AG08396 (cell line): ENCODE results near the gene GBP3.
"Not testable (repeated sequence)": the region's sequence is repeated elsewhere in the genome, so short reads cannot be mapped to it uniquely, and the experiment has no call there.

Experiments used
- DNase-seq: peaks from one replicate; pipeline ENCODE4 v3.0.0; 2012; ENCODE audit warnings: low spot score, mixed read lengths

The GBP3 gene, protein sequence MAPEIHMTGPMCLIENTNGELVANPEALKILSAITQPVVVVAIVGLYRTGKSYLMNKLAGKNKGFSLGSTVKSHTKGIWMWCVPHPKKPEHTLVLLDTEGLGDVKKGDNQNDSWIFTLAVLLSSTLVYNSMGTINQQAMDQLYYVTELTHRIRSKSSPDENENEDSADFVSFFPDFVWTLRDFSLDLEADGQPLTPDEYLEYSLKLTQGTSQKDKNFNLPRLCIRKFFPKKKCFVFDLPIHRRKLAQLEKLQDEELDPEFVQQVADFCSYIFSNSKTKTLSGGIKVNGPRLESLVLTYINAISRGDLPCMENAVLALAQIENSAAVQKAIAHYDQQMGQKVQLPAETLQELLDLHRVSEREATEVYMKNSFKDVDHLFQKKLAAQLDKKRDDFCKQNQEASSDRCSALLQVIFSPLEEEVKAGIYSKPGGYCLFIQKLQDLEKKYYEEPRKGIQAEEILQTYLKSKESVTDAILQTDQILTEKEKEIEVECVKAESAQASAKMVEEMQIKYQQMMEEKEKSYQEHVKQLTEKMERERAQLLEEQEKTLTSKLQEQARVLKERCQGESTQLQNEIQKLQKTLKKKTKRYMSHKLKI

DNA sequence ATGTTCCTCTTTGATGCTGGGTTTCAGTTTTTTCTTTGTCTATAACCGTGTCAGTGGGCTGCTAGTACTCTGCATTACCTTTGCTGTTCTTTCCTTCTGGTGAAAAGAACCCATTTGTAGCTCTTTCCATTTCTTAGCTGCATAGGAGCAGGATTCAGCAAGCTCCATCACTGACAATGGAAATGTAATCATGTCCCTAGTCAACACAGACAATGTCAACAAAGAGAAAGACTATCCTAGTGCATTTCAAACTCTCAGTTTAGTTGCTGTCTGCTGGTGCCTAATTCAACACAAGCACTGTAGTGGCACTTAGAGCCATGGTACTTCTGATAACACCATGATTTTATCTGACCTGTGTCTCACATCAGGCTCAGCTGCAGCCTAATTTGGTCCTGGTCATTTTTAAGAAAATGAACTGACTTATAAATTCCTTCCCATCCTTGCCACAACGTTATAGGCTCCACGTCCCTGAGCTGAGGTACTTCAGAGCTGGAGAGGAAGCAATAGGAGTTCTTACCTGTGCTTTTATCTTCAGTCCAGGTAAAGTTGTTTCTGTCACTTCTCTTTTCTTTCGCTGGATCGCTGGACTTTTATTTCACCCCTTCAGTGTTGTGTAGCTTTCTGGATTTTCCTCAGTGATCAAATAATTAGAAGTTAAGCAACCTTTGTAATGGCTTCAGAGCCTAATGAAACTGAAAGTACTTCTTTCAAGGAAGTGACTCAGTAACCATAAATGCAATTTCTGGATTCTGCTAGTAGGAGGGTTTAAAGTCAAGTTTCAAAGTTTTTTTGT lies at the start of gene GBP3:
TSS of gene GBP3 (minus strand) at position 700 of the 793 bp plus-strand sequence. CDS start 2,145 bp downstream, outside the sequence.
- peak; percentile 33 for DNase-seq

- no peak for DNase-seq
Observed at GRCh38 chr1:89070509-89070908, 47.8 kb upstream of the GBP3 start.

DNA sequence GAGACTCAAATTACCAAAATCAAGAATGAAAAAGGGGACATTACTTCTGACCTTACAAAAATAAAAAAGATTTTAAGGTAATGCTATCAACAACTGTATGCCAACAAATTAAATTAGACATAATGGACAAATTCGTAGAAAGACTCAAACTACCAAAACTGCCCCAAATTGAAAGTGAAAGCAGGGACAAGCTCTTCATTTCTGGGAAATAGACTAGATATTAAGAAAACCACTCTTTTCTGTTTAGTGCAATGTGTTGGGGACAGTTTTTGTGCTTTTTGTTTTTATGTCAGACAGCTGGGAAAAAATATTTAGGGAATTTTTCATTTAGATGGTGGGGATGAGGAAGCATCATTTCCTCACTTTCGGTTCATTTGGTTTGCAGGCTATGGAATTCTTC lies 47.3 kb upstream of the GBP3 start:
- DNase-seq = no peak

GRCh38 chr1:89068291-89068690 lies 45.6 kb upstream of the GBP3 start:
- peak; percentile 44 for DNase-seq

DNA sequence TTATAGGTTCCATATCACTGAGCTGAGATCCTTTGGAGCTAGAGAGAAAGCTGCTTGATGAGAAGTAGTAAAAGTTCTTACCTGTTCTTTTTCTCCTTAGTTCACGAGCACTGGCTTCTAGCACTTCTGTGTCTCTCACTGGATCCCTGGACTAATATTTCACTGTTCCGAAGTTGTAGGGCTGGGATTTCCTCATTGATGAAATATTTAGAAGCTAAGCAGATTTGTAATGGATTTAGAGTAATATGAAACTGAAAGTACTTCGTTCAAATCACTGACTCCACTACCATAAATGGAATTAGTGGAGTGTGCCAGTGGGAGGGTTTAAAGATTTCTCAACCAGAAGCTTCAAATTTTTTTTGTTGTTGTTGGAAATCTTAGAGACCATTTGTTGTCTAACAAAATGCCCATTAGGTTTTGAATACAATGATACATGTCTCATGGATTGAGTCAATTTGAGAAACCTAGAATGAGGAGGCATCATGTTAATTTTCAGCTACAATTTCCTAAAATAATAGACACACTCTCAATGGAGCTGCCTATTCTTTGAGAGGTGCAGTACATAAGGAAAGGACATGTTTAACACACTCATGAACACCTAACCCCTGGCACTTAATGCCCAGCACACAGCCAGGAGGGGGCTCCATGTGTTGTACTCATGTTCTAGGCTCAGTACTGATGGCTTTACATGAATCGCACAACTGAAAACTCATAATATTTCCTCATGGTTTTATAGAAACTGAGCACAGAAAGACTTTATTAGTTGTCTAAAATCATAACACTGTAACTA lies 42.6 kb upstream of the GBP3 start, which contains the start of gene GBP1:
TSS of gene GBP1 (minus strand) at position 130 of the 790 bp plus-strand sequence. CDS start 1,974 bp downstream, outside the sequence.
- DNase-seq = peak; percentile 40

DNA sequence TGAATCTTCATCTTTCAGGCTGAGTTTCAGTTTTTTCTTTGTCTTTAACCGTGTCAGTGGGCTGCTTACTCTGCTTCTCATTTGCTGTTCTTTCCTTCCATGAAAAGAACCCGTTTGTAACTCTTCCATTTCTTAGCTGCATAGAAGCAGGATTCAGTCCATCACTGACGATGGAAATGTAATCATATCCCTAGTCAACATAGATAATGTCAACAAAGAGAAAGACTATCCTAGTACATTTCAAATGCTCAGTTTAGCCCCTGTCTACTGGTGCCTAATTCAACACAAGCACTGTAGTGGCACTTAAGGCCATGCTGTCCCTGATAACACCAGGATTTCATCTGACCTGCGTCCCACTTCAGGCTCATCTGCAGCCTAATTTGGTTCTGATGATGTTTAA lies 42.0 kb upstream of the GBP3 start:
- DNase-seq = no peak

GRCh38 chr1:89063094-89063493 lies 40.4 kb upstream of the GBP3 start:
- no peak for DNase-seq

- no peak for DNase-seq
Observed at GRCh38 chr1:89060091-89060490, 37.4 kb upstream of the GBP3 start.

- DNase-seq = no peak
Observed at GRCh38 chr1:89051955-89052312, 29.3 kb upstream of the GBP3 start.

DNA sequence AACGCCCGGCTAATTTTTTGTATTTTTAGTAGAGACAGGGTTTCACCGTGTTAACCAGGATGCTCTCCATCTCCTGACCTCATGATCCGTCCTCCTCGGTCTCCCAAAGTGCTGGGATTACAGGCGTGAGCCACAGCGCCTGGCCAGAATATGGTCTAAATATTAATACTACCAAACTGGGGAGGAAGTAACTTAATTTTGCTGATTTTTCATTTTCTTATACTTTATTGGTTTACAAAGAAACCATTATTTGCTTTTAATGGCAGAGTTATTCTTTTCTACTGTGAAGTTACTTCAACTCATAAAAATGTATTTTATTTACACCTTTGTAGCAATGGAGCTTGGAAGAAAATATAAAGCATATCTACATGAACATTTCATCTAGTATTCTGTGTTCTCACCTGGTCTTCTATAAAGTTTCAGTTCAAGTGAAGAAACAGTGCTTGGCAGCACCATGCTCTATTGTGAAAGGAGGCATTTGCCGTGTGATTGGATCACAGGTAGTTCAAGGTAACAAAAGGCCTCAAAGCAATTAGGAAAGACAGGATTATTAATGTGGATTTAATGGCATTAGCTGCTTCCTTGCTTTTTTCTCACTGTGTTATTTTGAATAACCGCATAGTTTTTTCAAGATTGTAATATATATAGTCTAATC lies 28.8 kb upstream of the GBP3 start:
- DNase-seq = no peak

DNA sequence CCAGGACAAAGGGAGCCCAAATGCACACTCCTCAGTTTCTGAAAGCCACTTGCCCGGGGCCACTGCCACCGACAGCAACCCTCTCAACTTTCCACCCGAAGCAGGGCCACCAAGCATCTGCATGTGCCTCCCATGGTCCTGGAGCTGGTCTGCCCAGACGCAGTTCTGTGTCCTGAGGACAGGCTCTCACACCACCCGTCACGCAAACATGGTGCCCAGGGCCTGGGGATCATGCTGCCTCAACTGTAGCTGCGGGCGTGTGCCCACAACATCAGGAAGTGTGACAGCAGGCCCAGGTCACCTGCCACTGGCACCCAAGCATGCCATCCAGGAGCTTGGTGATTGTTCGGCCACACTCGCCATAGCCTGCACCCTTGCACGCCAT lies 28.0 kb upstream of the GBP3 start:
- DNase-seq = no peak

DNA sequence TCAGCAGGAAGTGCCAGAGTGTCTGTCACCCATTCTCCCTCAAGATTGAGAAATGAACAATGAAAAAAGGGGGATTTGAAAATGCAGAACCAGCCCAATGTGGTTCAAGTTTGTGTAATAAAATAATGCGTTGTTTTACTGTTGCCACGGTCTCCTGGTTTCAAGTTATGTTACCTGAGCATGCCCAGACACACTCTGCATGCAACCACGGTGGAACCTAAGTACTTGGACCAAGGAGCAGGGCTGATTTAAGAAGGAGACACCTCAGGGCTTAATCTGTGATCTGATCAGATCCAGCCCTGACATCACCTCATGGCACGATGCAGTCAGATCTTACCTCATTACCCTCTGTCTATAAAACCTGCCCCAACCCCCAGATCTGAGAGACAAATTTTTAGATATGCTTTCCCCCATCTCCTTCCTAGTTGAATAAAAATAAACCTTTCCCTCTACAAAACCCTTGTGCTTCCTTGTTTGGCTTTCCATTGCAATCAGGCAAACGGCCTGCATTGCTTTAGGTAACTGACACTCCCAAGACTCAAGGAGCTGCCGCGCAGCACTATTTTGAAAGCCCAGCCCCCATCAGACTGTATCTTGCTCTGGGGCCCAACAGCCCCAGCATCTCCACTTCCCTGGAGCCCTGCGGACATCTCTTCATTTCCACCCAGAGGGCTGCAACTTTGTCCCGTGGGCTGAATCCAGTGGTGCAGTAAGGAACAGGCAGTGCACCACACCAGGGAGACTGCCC lies 27.4 kb upstream of the GBP3 start:
- DNase-seq = not testable (repeated sequence)

DNA sequence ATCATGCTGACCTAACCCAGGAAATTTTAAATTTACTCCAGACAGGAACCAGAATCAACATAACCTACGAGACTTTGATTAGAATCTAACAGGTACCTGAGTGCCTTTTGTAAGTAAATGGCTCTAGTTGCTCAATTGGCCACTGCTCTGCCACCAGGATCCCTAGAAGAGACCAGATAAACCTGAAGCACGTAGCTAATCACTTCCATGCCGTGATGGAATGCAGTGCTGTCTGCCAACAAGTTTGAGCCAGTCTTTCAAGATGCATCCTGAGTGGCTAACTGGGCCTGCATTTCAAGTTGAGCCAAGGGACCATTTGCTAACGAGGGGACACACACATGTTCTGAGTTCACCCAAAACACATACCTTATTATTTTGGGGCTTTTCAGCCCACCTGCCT lies 26.5 kb upstream of the GBP3 start:
- DNase-seq = not testable (repeated sequence)

GRCh38 chr1:89047734-89048133 lies 25.1 kb upstream of the GBP3 start:
- DNase-seq = no peak

GRCh38 chr1:89046318-89047183 lies 23.9 kb upstream of the GBP3 start:
- not testable (repeated sequence) for DNase-seq

DNA sequence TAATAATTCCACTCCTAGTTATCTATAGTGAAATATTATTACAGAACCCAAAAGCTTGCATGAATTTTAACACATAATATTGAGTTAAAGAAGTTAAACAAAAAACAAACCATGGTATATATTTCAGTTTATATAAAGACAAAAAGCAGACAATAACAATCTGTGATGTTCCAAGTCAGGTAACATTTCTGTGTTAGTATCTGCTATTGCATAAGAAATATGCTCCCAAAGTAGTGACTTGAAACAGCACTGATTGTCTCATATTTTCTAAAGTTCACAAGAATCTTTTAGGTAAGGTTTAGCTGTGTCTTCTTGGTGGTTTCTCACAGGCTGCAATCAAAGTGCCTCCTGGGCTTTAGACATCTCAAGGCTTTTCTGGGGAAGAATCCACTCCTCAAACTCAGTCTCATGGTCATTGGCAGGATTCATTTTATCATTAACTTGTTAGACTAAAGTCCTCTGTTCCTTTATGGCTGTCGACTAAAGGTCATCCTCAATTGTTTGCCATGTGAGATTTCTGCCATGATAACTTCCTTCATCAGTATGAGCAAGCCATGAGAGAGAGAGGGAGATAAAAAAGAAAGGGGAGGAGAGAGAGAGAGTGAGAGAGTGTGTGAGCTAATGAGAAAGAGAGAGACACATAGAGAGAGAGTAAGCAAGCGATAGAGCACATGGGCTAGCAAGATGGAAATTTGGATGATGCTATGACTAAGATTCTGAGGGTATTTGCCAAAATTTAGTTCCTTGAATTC lies 22.5 kb upstream of the GBP3 start:
- DNase-seq = no peak

- no peak for DNase-seq
Observed at GRCh38 chr1:89043940-89044339, 21.3 kb upstream of the GBP3 start.

DNA sequence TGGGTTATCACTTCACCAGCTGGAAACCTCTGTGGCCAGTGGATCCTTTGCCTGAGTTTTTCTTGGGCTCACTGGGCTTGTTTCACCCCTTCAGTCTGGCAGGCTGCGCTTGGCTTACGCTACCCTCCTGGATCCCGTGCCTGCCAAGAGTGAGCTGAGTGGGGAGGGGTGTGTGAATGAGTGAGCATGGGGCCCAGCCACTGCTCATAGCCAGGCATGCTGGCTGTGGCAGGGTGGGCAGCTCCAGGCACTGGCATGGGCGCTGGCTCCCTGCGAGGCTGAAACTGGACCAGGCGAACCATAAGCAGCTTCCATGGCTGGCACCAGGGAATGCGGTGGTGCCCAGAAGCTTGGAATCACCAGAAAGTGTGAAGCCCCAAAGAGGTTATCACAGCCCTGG lies 19.8 kb upstream of the GBP3 start:
- DNase-seq = no peak

GRCh38 chr1:89041721-89042120 lies 19.1 kb upstream of the GBP3 start:
- no peak for DNase-seq
